Nephron progenitor cell (in vitro differentiated cells): ENCODE results near the gene INTS15.

Experiments
- DNase-seq: peaks from one replicate; pipeline ENCODE4 v3.0.0; 2021
- H3K27ac Mint-ChIP-seq: 2 replicates; pipeline ENCODE4 v1.8.0; 2021; ENCODE audit warnings: mild to moderate bottlenecking, moderate library complexity, mixed read lengths
- H3K27me3 Mint-ChIP-seq: 2 replicates; pipeline ENCODE4 v1.8.0; 2021; ENCODE audit warnings: mild to moderate bottlenecking, low read depth, mixed read lengths; ENCODE audit not compliant: poor library complexity
- H3K36me3 Mint-ChIP-seq: 2 replicates; pipeline ENCODE4 v1.8.0; 2021; ENCODE audit warnings: low read depth, mixed read lengths
- H3K4me1 Mint-ChIP-seq: 2 replicates; pipeline ENCODE4 v1.8.0; 2021; ENCODE audit warnings: mixed read lengths
- H3K4me3 Mint-ChIP-seq: 2 replicates; pipeline ENCODE4 v1.8.0; 2021; ENCODE audit warnings: mild to moderate bottlenecking, moderate library complexity, mixed read lengths
- H3K9me3 Mint-ChIP-seq: 2 replicates; pipeline ENCODE4 v1.8.0; 2021; ENCODE audit warnings: mild to moderate bottlenecking, moderate library complexity, mixed read lengths
- CTCF ChIP-seq: fragments of 200-600 bp; sonication (generic); IDR thresholded peaks from 2 replicates; pipeline ENCODE4 v1.5.0; 2021; ENCODE audit warnings: antibody characterized with exemption

The INTS15 gene

GRCh38 chr7:6600093-6600492 is 10.3 kb downstream of the INTS15 start:
- TF ChIP-seq CTCF, result no peak
- H3K27me3 Mint-ChIP-seq, result no peaks in the 10 kb centered on the region
- no peak for DNase-seq
- no peaks in the 10 kb centered on the region for H3K4me1 Mint-ChIP-seq
- H3K4me3 Mint-ChIP-seq, result no peak overlapping the region
- H3K27ac Mint-ChIP-seq, result no peak overlapping the region
- H3K9me3 Mint-ChIP-seq, result no peaks in the 10 kb centered on the region
- H3K36me3 Mint-ChIP-seq, result peaks cover 68% of the 10 kb centered on the region

GRCh38 chr7:6604458-6604857 is 14.6 kb downstream of the INTS15 start:
- TF ChIP-seq CTCF, result no peak
- no peaks in the 10 kb centered on the region for H3K9me3 Mint-ChIP-seq
- H3K4me1 Mint-ChIP-seq, result no peaks in the 10 kb centered on the region
- H3K36me3 Mint-ChIP-seq, result peaks cover 43% of the 10 kb centered on the region
- no peak overlapping the region for H3K27ac Mint-ChIP-seq
- no peak overlapping the region for H3K4me3 Mint-ChIP-seq
- no peak for DNase-seq
- H3K27me3 Mint-ChIP-seq, result no peaks in the 10 kb centered on the region

GRCh38 chr7:6606866-6607583 is 17.2 kb downstream of the INTS15 start:
- H3K9me3 Mint-ChIP-seq, result peaks cover 2% of the 10 kb centered on the region
- no peak for DNase-seq
- no peaks in the 10 kb centered on the region for H3K27me3 Mint-ChIP-seq
- no peak overlapping the region for H3K4me3 Mint-ChIP-seq
- no peaks in the 10 kb centered on the region for H3K4me1 Mint-ChIP-seq
- H3K36me3 Mint-ChIP-seq, result peaks cover 33% of the 10 kb centered on the region
- H3K27ac Mint-ChIP-seq, result no peak overlapping the region
- no peak for TF ChIP-seq CTCF

- Mint-ChIP-seq H3K4me3 (no peak overlapping the region), H3K27me3 (peaks cover under 1% of the 10 kb centered on the region)
- TF ChIP-seq CTCF, result no peak
Measured at GRCh38 chr7:6607651-6608051, 17.8 kb downstream of the INTS15 start.

GRCh38 chr7:6608081-6608480 is 18.3 kb downstream of the INTS15 start:
- H3K4me1 Mint-ChIP-seq, result no peaks in the 10 kb centered on the region
- no peak overlapping the region for H3K4me3 Mint-ChIP-seq
- H3K27ac Mint-ChIP-seq, result no peak overlapping the region
- H3K27me3 Mint-ChIP-seq, result peaks cover 5% of the 10 kb centered on the region
- no peak for DNase-seq
- TF ChIP-seq CTCF, result no peak
- peaks cover 25% of the 10 kb centered on the region for H3K36me3 Mint-ChIP-seq
- H3K9me3 Mint-ChIP-seq, result peaks cover 2% of the 10 kb centered on the region

More at GRCh38 chr7:6607651-6608051, 17.8 kb downstream of the INTS15 start:
- H3K4me1 Mint-ChIP-seq, result no peaks in the 10 kb centered on the region
- H3K9me3 Mint-ChIP-seq, result peaks cover 2% of the 10 kb centered on the region
- DNase-seq, result no peak
- peaks cover 27% of the 10 kb centered on the region for H3K36me3 Mint-ChIP-seq
- no peak overlapping the region for H3K27ac Mint-ChIP-seq

GRCh38 chr7:6608794-6609193 is 19.0 kb downstream of the INTS15 start:
- DNase-seq, result no peak
- Mint-ChIP-seq H3K4me3 (no peak overlapping the region), H3K4me1 (no peaks in the 10 kb centered on the region), H3K9me3 (peaks cover 2% of the 10 kb centered on the region), H3K27me3 (peaks cover 6% of the 10 kb centered on the region), H3K27ac (no peak overlapping the region), H3K36me3 (peaks cover 23% of the 10 kb centered on the region)
- TF ChIP-seq CTCF, result no peak
